ENCODE data around the gene PCDHGA11.
"Not testable (repeated sequence)": the region's sequence is repeated elsewhere in the genome, so short reads cannot be mapped to it uniquely, and the experiment has no call there.

PCDHGA11 gene

GRCh38 chr5:141432726-141433125 lies 11.9 kb downstream of the PCDHGA11 start:
- DNase-seq = not testable (repeated sequence)

DNA sequence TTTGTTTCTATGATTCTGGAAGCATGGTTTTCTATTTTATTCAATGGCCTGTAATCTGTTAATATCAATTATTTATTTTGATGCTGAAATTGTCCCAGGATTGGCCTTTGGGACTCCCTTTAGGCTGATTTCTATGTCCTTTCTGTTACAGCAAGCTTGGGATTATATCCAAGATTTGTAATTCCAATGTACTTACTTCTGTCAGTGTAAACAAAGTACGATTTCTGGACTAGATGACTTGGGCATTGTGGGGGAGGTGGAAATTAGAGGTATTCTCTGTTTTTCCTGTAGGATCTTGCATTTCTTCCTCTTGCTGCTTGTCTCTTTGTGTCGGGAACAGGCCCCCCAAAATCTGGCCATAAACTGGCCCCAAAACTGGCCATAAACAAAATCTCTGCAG lies 13.2 kb downstream of the PCDHGA11 start:
- DNase-seq = no peak

DNA sequence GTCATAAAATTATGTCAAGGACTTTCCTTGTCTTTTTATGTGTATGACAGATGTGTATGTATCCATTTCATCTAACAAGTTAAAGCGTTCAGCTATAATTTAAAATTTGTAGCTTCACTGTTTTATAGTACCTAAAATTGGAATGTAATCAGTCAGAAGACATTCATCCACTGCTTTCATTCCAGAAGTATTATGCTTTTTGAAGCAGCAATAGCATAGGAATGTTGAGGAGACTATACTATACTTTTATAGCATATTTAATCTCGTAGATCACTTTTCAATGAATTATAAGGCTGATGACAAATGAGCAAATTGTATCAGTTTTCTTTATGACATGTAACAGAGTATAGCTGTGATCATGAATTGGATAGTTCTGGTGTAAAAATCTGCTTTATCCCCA lies 16.4 kb downstream of the PCDHGA11 start:
- DNase-seq = no peak

- no peak for DNase-seq
Measured at GRCh38 chr5:141439411-141440141, 18.7 kb downstream of the PCDHGA11 start.

DNA sequence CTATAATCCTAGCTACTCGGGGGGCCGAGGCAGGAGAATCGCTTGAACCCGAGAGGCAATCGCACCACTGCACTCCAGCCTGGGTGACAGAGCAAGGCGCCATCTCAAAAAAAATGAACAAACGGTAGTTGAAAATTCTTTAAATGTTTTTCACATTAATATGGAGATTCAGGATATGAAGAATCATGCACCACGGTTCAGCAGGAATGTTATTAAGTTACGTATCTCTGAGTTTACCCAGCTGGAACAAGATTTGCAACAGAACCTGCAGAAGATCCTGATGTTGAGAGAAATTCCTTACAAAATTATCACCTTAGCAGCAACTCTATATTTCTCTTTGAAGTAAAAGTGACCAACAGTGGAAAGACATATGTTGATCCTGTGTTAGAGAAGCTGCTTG lies 19.5 kb downstream of the PCDHGA11 start:
- no peak for DNase-seq

DNA sequence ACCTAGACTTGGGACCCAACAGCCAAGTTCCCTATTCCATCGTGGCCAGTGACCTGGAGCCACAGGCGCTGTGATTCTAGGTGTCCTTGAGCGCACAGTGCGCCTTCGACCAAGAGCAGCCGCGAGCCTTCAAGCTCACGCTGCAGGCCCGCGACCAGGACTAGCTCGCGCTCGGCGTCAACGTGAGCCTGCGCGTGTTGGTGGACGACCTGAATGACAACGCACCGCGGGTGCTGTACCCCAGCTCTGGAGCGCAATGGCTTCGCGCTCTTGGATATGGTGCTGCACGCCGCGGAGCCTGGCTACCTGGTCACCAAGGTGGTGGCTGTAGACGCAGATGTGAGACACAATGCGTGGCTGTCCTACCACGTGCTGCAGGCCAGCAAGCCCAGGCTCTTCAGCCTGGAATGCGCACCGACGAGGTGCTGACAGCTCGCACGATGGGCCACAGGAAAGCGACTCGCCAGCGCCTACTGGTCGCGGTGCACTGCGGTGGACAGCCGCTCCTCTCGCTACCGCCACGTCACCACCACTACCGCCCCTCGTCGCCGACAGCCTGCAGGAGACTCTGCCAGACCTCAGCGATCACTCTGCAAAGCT lies 20.8 kb downstream of the PCDHGA11 start:
- DNase-seq = no peak

DNA sequence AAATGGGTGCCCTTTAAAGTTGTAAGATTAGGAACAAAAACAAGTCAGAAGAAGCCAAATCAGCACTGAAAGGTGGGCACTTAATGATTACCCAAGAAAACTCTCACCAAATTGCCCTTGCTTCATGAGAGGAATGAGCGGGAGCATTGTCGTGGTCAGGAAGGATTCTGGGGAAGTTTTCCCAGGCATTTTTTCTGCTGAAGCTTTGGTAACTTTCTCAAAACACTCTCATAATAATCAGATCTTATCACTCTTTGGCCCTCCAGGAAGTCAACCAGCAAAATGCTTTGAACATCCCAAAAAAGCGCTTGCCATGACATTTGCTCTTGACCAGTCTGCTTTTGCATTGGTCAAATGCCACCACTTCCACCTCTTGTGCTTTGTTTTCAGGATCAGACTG lies 44.5 kb downstream of the PCDHGA11 start:
- no peak for DNase-seq

Data from activated CD8-positive, alpha-beta memory T cell treated with anti-CD3 and anti-CD28 coated beads, Interleukin-2, amount 50 U/mL, for 4 hours (primary cell).